PFSK-1 (cell line): ENCODE measurements around the gene SV2C.

Experiments used
- FOXP2 ChIP-seq: optimal IDR thresholded peaks from 2 replicates; pipeline ENCODE3; 2011; ENCODE audit warnings: borderline replicate concordance, control low read depth, inconsistent platforms; ENCODE audit not compliant: insufficient read depth; ENCODE audit errors: extremely low read length, extremely low read depth
- POLR2AphosphoS5 ChIP-seq: IDR thresholded peaks from 2 replicates; pipeline ENCODE4 v1.6.1; 2012; ENCODE audit warnings: low read depth, mild to moderate bottlenecking, control low read depth, low read length, moderate library complexity
- REST ChIP-seq, 2 experiments: IDR thresholded peaks; 2 replicates each; pipeline versions ENCODE4 v1.6.1 to v1.8.0; 2011 to 2012; ENCODE audit warnings: low read depth in 2 of 2, low read length in 2 of 2, control low read depth in 1 of 2, inconsistent platforms in 1 of 2, mild to moderate bottlenecking in 1 of 2, moderate library complexity in 1 of 2; ENCODE audit not compliant: insufficient read depth in 1 of 2
- SIN3A ChIP-seq: IDR thresholded peaks from 2 replicates; pipeline ENCODE4 v1.6.1; 2012; ENCODE audit warnings: mild to moderate bottlenecking, low read length, moderate library complexity, borderline replicate concordance; ENCODE audit not compliant: insufficient read depth
- TAF1 ChIP-seq: IDR thresholded peaks from 2 replicates; pipeline ENCODE4 v1.6.1; 2012; ENCODE audit warnings: low read length, control low read depth, borderline replicate concordance; ENCODE audit not compliant: insufficient read depth

Gene SV2C

DNA sequence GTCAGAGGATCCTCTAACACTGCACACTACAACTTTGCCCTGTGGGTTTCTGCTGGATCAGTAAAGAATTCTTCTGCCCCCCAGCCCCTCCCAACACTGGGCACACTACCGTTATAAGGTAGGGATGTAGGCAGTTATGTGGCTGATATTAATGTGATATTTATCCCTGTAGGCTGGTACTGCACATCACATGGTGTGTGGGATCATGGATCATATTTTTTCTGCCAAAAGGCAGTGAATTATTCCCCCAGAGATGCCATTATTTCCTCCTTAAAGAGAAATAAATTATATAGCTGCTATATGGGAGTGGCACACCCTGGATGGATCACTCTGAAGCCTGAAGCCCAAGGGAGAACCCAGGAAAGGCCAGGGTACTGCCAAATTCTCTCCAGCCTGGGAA is 69.5 kb downstream of the SV2C start:
- TF ChIP-seq POLR2AphosphoS5 (no peak), TAF1 (no peak), SIN3A (no peak), REST (IDR thresholded peaks at IDR 0.05; ENCODE audit: insufficient read depth in 1 of 2, low read depth in 2 of 2, low read length in 2 of 2) (no peak), FOXP2 (no peak)

- no peak for TF ChIP-seq FOXP2
- no peak for TF ChIP-seq SIN3A
- TF ChIP-seq REST (IDR thresholded peaks at IDR 0.05; ENCODE audit: insufficient read depth in 1 of 2, low read depth in 2 of 2, low read length in 2 of 2) = no peak
- TF ChIP-seq TAF1 = no peak
- TF ChIP-seq POLR2AphosphoS5 = no peak
Measured at GRCh38 chr5:76153271-76153670, 70.1 kb downstream of the SV2C start.

DNA sequence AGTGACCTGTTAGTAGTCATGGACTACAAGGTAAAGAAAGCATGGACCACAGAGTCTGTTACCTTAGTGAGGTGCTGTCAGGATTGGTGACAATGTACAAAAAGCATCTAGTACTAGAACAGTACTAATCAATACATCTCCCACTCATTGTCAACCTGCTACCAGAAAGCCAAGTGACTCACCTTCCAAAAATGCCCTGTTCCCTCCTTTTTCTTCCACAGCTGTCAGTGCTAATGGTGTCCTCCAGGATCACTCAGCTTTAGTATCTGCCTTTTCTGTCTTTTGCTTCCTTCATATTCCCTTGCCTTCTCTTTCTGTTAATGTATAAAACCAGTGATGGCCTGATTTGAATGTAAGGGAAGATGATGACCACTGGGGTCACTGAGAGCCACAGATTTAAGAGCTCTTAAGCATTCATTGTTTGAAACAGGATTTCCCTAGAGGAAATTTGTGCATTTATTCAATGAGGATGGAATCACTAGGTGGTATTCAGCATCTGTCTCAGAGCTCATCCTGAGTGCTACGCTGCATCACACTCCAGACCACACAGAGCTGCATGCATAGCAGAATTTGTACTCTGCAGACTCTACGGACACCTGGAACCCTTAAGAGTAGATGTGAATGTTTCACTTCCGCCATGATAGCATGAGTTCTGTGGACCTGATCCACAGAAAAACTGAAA is 71.0 kb downstream of the SV2C start:
- no peak for TF ChIP-seq REST (IDR thresholded peaks at IDR 0.05; ENCODE audit: insufficient read depth in 1 of 2, low read depth in 2 of 2, low read length in 2 of 2)
- TF ChIP-seq SIN3A = no peak
- no peak for TF ChIP-seq FOXP2
- TF ChIP-seq TAF1 = no peak
- no peak for TF ChIP-seq POLR2AphosphoS5

DNA sequence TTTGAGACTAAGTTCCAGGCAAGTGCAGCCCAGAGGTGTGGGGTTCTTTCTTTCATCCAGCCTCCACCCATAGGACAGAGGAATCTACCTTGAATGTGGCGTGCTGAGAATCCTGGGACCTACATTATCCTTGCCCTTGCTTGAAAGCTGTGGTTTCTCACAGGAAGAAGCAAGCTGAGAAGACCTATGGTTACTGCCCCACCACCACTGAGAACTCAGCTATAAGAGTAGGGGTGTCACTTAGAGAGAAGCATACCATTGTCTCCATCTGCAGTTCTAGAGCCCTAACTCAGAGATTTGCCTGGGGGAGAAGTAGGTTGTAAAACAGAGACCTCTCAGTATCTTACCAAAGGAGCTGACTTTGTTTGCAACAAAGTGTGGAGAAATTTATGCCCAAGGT is 72.4 kb downstream of the SV2C start:
- no peak for TF ChIP-seq FOXP2

DNA sequence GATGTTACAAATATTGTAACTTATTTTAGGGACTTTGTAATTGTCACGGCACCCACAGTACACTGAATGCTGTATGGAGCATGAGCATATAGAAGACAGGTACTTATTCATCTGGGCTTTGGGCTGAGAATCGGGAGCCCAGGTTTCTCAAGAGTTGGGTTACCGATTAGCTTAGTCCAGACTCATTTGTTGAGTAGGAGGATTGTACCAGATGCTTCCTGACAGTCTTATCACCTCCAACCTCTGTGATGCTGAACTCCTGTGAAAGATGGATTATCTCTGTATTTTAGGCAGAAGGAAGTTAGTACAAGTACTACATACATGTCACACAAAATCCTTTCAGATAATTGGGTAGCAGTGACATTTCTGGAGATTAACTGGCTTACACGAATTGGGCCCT is 79.2 kb downstream of the SV2C start:
- TF ChIP-seq TAF1 (no peak), SIN3A (no peak), FOXP2 (no peak), POLR2AphosphoS5 (no peak), REST (IDR thresholded peaks at IDR 0.05; ENCODE audit: insufficient read depth in 1 of 2, low read depth in 2 of 2, low read length in 2 of 2) (no peak)
